ENCODE results near the gene SERPINF2.
"Not testable (repeated sequence)": the region's sequence is repeated elsewhere in the genome, so short reads cannot be mapped to it uniquely, and the experiment has no call there.

SERPINF2 gene

DNA sequence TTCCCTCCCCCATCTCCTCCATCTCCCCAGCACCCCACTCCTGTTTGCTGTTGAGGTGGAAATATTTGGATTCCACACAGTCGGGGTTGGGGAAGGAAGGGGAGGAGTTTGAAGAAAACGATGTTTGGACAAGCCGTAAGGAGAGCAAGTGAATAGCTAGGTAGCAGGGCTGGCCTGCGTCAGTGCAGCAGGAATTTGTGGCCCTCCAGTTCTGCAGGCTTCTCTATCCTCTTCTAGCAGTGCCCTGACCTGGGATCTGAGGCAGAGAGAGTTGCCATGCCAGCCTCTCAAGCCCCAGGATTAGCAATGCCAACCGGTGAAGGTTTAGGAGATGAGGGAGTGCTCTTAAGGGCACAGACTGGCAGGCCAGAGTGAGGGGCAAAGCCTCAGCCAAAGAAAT is 45.0 kb upstream of the SERPINF2 start:
- no peaks in the 10 kb centered on the region for H3K27me3 ChIP-seq (ENCODE audit: insufficient read depth, low read length, poor library complexity)
- H3K79me2 ChIP-seq (ENCODE audit: insufficient read depth, low read length) = no peaks in the 10 kb centered on the region
- H3K4me2 ChIP-seq (ENCODE audit: insufficient read depth, low read length) = no peak overlapping the region
- ATAC-seq (ENCODE audit: insufficient read depth, low read depth) (no peak), DNase-seq (no peak)
- no peaks in the 10 kb centered on the region for H3K36me3 ChIP-seq (ENCODE audit: insufficient read depth, low read length)
- no peaks in the 10 kb centered on the region for H3K9me3 ChIP-seq (ENCODE audit: insufficient read depth, low read length, severe bottlenecking)
- TF ChIP-seq EZH2 (IDR thresholded peaks at IDR 0.05; ENCODE audit: borderline replicate concordance, low read depth, low read length, severe bottlenecking) = no peak
- TF ChIP-seq, protein P1, sequence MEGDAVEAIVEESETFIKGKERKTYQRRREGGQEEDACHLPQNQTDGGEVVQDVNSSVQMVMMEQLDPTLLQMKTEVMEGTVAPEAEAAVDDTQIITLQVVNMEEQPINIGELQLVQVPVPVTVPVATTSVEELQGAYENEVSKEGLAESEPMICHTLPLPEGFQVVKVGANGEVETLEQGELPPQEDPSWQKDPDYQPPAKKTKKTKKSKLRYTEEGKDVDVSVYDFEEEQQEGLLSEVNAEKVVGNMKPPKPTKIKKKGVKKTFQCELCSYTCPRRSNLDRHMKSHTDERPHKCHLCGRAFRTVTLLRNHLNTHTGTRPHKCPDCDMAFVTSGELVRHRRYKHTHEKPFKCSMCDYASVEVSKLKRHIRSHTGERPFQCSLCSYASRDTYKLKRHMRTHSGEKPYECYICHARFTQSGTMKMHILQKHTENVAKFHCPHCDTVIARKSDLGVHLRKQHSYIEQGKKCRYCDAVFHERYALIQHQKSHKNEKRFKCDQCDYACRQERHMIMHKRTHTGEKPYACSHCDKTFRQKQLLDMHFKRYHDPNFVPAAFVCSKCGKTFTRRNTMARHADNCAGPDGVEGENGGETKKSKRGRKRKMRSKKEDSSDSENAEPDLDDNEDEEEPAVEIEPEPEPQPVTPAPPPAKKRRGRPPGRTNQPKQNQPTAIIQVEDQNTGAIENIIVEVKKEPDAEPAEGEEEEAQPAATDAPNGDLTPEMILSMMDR (IDR thresholded peaks at IDR 0.05; ENCODE audit: borderline replicate concordance, extremely low read depth, low read length, poor library complexity, severe bottlenecking) = no peak
- no peak overlapping the region for H3K4me3 ChIP-seq (ENCODE audit: low read depth in 1 of 2, low read length in 2 of 2)
- no peaks in the 10 kb centered on the region for H3K4me1 ChIP-seq (ENCODE audit: insufficient read depth, low read length)
- no peak overlapping the region for H3K27ac ChIP-seq (ENCODE audit: low read length)
- no peak overlapping the region for H3K9ac ChIP-seq (ENCODE audit: low read depth, low read length)
- H4K20me1 ChIP-seq (ENCODE audit: insufficient read depth, low read length) = no peaks in the 10 kb centered on the region
- no peak overlapping the region for H2AFZ ChIP-seq (ENCODE audit: low read depth, low read length)

DNA sequence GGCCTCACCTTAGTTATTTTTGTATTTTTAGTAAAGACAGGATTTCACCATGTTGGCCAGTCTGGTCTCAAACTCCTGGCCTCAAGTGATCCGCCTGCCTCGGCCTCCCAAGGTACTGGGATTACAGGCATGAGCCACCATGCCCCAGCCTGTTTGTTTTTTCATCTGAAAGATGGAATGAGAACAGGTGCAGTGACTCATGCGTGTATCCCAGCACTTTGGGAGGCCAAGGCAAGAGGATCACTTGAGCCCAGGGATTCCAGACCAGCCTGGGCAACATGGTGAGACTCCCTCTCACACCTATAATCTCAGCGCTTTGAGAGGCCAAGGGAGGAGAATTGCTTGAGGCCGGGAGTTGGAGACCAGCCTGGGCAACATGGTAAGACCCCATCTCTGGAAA is 42.8 kb upstream of the SERPINF2 start:
- not testable (repeated sequence) for DNase-seq; H2AFZ ChIP-seq (ENCODE audit: low read depth, low read length); H3K9me3 ChIP-seq (ENCODE audit: insufficient read depth, low read length, severe bottlenecking); H3K27me3 ChIP-seq (ENCODE audit: insufficient read depth, low read length, poor library complexity); H3K9ac ChIP-seq (ENCODE audit: low read depth, low read length); H4K20me1 ChIP-seq (ENCODE audit: insufficient read depth, low read length); H3K79me2 ChIP-seq (ENCODE audit: insufficient read depth, low read length); H3K4me2 ChIP-seq (ENCODE audit: insufficient read depth, low read length); H3K27ac ChIP-seq (ENCODE audit: low read length); H3K4me1 ChIP-seq (ENCODE audit: insufficient read depth, low read length); ATAC-seq (ENCODE audit: insufficient read depth, low read depth); H3K4me3 ChIP-seq (ENCODE audit: low read depth in 1 of 2, low read length in 2 of 2); H3K36me3 ChIP-seq (ENCODE audit: insufficient read depth, low read length)

DNA sequence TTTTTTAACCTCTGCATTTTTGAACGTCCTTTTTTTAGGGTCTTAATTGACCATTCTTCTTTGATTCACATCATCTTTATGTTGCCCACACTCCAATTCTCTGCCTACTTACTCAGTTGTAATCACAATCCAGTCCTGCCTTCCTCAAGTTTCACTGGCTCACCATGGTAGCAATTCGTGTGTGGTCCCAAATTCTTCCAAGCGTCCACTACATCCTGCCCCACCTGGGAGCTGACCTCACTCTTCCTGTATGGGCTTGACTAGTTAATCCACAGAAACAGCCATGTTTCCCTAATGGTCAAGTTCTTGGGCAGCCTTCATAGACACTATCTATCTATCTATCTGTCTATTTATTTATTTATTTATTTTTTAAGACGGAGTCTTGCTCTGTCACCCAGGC is 39.6 kb upstream of the SERPINF2 start:
- Histone ChIP-seq H3K27ac (ENCODE audit: low read length) (no peak overlapping the region), H3K9ac (ENCODE audit: low read depth, low read length) (no peak overlapping the region), H4K20me1 (ENCODE audit: insufficient read depth, low read length) (no peaks in the 10 kb centered on the region), H3K36me3 (ENCODE audit: insufficient read depth, low read length) (no peaks in the 10 kb centered on the region), H3K9me3 (ENCODE audit: insufficient read depth, low read length, severe bottlenecking) (no peaks in the 10 kb centered on the region), H3K27me3 (ENCODE audit: insufficient read depth, low read length, poor library complexity) (peaks cover 5% of the 10 kb centered on the region), H3K79me2 (ENCODE audit: insufficient read depth, low read length) (no peaks in the 10 kb centered on the region), H3K4me3 (ENCODE audit: low read depth in 1 of 2, low read length in 2 of 2) (no peak overlapping the region), H2AFZ (ENCODE audit: low read depth, low read length) (no peak overlapping the region), H3K4me2 (ENCODE audit: insufficient read depth, low read length) (no peak overlapping the region), H3K4me1 (ENCODE audit: insufficient read depth, low read length) (no peaks in the 10 kb centered on the region)
- TF ChIP-seq, protein P1 (IDR thresholded peaks at IDR 0.05; ENCODE audit: borderline replicate concordance, extremely low read depth, low read length, poor library complexity, severe bottlenecking) = no peak
- no peak for TF ChIP-seq EZH2 (IDR thresholded peaks at IDR 0.05; ENCODE audit: borderline replicate concordance, low read depth, low read length, severe bottlenecking)
- DNase-seq (no peak), ATAC-seq (ENCODE audit: insufficient read depth, low read depth) (no peak)

DNA sequence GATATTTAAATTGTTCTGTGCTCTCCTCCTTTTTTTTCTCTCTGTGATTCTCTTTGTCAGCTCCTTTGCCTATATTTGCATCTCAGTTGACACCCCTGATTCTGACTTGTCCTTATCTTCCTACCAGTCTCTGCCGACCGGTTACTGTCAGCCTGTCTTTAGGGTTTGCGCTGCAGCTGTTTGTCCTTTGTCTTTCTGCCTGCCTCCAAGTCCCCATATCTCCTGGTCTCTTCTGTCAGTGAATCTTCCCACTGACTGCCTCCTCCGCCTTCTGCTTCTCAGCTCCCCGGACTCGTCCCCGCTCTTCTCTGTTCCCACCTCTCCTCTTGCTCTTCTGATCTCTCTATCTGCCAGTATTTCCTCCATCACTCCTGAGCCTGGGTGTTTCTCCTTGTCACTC is 37.7 kb upstream of the SERPINF2 start:
- H3K9me3 ChIP-seq (ENCODE audit: insufficient read depth, low read length, severe bottlenecking) = no peaks in the 10 kb centered on the region
- TF ChIP-seq, protein P1 (IDR thresholded peaks at IDR 0.05; ENCODE audit: borderline replicate concordance, extremely low read depth, low read length, poor library complexity, severe bottlenecking) = no peak
- no peak for TF ChIP-seq EZH2 (IDR thresholded peaks at IDR 0.05; ENCODE audit: borderline replicate concordance, low read depth, low read length, severe bottlenecking)
- DNase-seq (no peak), ATAC-seq (ENCODE audit: insufficient read depth, low read depth) (no peak)
- no peak overlapping the region for H2AFZ ChIP-seq (ENCODE audit: low read depth, low read length)
- H3K9ac ChIP-seq (ENCODE audit: low read depth, low read length) = no peak overlapping the region
- no peak overlapping the region for H3K27ac ChIP-seq (ENCODE audit: low read length)
- H3K79me2 ChIP-seq (ENCODE audit: insufficient read depth, low read length) = no peaks in the 10 kb centered on the region
- no peaks in the 10 kb centered on the region for H4K20me1 ChIP-seq (ENCODE audit: insufficient read depth, low read length)
- no peak overlapping the region for H3K4me3 ChIP-seq (ENCODE audit: low read depth in 1 of 2, low read length in 2 of 2)
- H3K36me3 ChIP-seq (ENCODE audit: insufficient read depth, low read length) = no peaks in the 10 kb centered on the region
- H3K4me1 ChIP-seq (ENCODE audit: insufficient read depth, low read length) = no peaks in the 10 kb centered on the region
- H3K27me3 ChIP-seq (ENCODE audit: insufficient read depth, low read length, poor library complexity) = peaks cover 5% of the 10 kb centered on the region
- no peak overlapping the region for H3K4me2 ChIP-seq (ENCODE audit: insufficient read depth, low read length)

Data from DND-41 (cell line).